ENCODE results near the gene FBXL16. TPM values are rescaled to one million over a fixed set of nuclear protein-coding genes. Genes with fewer than 3 reads are reported as not detected.

Gene FBXL16
- total RNA-seq, 1 experiment from 2014 or later = 40.5 TPM

GRCh38 chr16:751152-752006, 45.8 kb upstream of the FBXL16 start:
- H3K36me3 Mint-ChIP-seq (ENCODE audit: insufficient read depth, unreplicated experiment) = no peaks in the 10 kb centered on the region
- intact Hi-C loops (cut with micrococcal nuclease) = no loop called here
- H3K4me1 Mint-ChIP-seq (ENCODE audit: insufficient read depth, unreplicated experiment) = no peaks in the 10 kb centered on the region
- no peak for DNase-seq (ENCODE audit: unreplicated experiment)
- H3K27ac Mint-ChIP-seq (ENCODE audit: low read depth, unreplicated experiment) = no peak overlapping the region
- BruUV-seq (replicated peaks) = no TSS peak
- ChIA-PET POLR2A (interaction anchor here (0.6 to 2.9 kb wide), 4 partner anchors 10 to 207 kb away, joined by 3 to 26 read pairs (median 3); partner anchors contain the start of gene MSLN), CTCF (interaction anchor here (0.5 to 2.7 kb wide), 6 partner anchors 10 to 39 kb away, joined by 3 to 16 read pairs (median 5); partner anchors contain the start of gene CIAO3)
- H3K9me3 Mint-ChIP-seq (ENCODE audit: unreplicated experiment) = no peaks in the 10 kb centered on the region
- TF ChIP-seq, protein P1, sequence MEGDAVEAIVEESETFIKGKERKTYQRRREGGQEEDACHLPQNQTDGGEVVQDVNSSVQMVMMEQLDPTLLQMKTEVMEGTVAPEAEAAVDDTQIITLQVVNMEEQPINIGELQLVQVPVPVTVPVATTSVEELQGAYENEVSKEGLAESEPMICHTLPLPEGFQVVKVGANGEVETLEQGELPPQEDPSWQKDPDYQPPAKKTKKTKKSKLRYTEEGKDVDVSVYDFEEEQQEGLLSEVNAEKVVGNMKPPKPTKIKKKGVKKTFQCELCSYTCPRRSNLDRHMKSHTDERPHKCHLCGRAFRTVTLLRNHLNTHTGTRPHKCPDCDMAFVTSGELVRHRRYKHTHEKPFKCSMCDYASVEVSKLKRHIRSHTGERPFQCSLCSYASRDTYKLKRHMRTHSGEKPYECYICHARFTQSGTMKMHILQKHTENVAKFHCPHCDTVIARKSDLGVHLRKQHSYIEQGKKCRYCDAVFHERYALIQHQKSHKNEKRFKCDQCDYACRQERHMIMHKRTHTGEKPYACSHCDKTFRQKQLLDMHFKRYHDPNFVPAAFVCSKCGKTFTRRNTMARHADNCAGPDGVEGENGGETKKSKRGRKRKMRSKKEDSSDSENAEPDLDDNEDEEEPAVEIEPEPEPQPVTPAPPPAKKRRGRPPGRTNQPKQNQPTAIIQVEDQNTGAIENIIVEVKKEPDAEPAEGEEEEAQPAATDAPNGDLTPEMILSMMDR (IDR thresholded peaks at IDR 0.05; ENCODE audit: unreplicated experiment) = no peak
- H3K27me3 Mint-ChIP-seq (ENCODE audit: insufficient read depth, unreplicated experiment) = no peaks in the 10 kb centered on the region
- H3K4me3 Mint-ChIP-seq (ENCODE audit: unreplicated experiment) = no peak overlapping the region

DNA sequence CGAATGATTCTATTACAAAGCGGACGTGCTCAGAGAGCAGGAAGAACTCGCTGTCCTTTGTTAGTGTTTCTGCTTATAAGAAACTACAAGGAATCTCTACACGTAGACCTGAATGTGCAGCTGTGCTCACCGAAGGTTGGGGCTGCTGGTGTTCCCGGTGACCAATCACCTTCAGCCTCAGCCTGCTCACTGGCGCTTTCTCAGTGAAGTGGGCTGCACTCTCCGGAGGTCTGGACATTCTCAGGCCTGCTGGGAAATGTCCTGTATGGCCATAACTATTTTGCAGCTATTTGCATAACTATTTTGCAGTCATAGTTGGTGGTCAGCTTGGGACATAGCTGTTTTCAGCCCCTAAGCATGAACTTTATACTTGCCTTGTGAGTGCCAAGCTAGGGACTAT, 44.9 kb upstream of the FBXL16 start:
- no TSS peak for BruUV-seq (replicated peaks)
- no peaks in the 10 kb centered on the region for H3K27me3 Mint-ChIP-seq (ENCODE audit: insufficient read depth, unreplicated experiment)
- TF ChIP-seq, protein P1 (IDR thresholded peaks at IDR 0.05; ENCODE audit: unreplicated experiment) = no peak
- DNase-seq (ENCODE audit: unreplicated experiment) = no peak
- no peaks in the 10 kb centered on the region for H3K36me3 Mint-ChIP-seq (ENCODE audit: insufficient read depth, unreplicated experiment)
- H3K4me1 Mint-ChIP-seq (ENCODE audit: insufficient read depth, unreplicated experiment) = no peaks in the 10 kb centered on the region
- H3K4me3 Mint-ChIP-seq (ENCODE audit: unreplicated experiment) = no peak overlapping the region
- ChIA-PET POLR2A (interaction anchor here (0.7 to 2.9 kb wide), 4 partner anchors 10 to 38 kb away, joined by 3 to 26 read pairs (median 4); partner anchors contain the start of gene MSLN), CTCF (interaction anchor here (0.5 to 2.7 kb wide), 4 partner anchors 10 to 38 kb away, joined by 4 to 16 read pairs (median 10); partner anchors contain the start of gene CIAO3)
- intact Hi-C loops (cut with micrococcal nuclease) = no loop called here
- no peak overlapping the region for H3K27ac Mint-ChIP-seq (ENCODE audit: low read depth, unreplicated experiment)
- H3K9me3 Mint-ChIP-seq (ENCODE audit: unreplicated experiment) = no peaks in the 10 kb centered on the region

DNA sequence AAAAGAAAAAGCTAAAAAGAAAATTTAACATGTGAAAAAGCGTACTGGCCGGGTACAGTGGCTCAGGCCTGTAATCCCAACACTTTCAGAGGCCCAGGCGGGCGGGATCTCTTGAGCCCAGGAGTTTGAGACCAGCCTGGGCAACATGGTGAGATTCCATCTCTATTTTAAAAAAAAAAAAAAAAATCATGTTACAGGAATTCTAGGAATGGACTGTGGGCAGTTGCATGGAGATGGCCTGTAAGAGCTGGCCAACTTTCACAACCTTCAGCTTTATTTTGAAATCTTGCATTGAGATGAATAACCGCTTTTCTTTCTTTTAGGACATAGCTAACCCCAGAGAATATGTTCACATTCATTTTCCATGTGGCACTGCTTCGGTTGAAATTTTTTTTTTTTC, 43.4 kb upstream of the FBXL16 start:
- TF ChIP-seq, protein P1 (IDR thresholded peaks at IDR 0.05; ENCODE audit: unreplicated experiment) = no peak
- H3K9me3 Mint-ChIP-seq (ENCODE audit: unreplicated experiment) = no peaks in the 10 kb centered on the region
- H3K4me3 Mint-ChIP-seq (ENCODE audit: unreplicated experiment) = no peak overlapping the region
- H3K27me3 Mint-ChIP-seq (ENCODE audit: insufficient read depth, unreplicated experiment) = no peaks in the 10 kb centered on the region
- DNase-seq (ENCODE audit: unreplicated experiment) = peak; percentile 56
- no peaks in the 10 kb centered on the region for H3K4me1 Mint-ChIP-seq (ENCODE audit: insufficient read depth, unreplicated experiment)
- BruUV-seq (replicated peaks) = no TSS peak
- POLR2A ChIA-PET = interaction anchor here (0.6 to 2.9 kb wide), 18 partner anchors 8 to 956 kb away, joined by 3 to 26 read pairs (median 4); partner anchors contain the start of genes ANTKMT, CHTF18, CIAO3 and MSLN
- H3K36me3 Mint-ChIP-seq (ENCODE audit: insufficient read depth, unreplicated experiment) = no peaks in the 10 kb centered on the region
- no peak overlapping the region for H3K27ac Mint-ChIP-seq (ENCODE audit: low read depth, unreplicated experiment)
- intact Hi-C loops (cut with micrococcal nuclease) = no loop called here
- CTCF ChIA-PET = interaction anchor here (0.5 to 3.7 kb wide), 9 partner anchors 29 to 1365 kb away, joined by 3 to 19 read pairs (median 4); partner anchors contain the start of gene ANTKMT
